SK-N-MC (cell line): ENCODE results near the gene SMAD3.
A peak's percentile ranks its signal among the peaks of the same experiment; 100 is the strongest.

Experiments
- DNase-seq: peaks from one replicate; pipeline ENCODE4 v3.0.0-alpha.2; 2011; ENCODE audit warnings: low read depth, low spot score
- H3K27ac ChIP-seq: fragments of 200-600 bp; sonication (generic); 2 replicates; pipeline ENCODE4 v1.5.1; 2016; ENCODE audit warnings: mixed run types
- H3K36me3 ChIP-seq: fragments of 200-600 bp; sonication (generic); 2 replicates; pipeline ENCODE4 v1.6.1; 2017; ENCODE audit warnings: antibody characterized with exemption, low read length, mixed read lengths; ENCODE audit not compliant: insufficient read depth
- H3K4me3 ChIP-seq: fragments of 200-600 bp; sonication (generic); 2 replicates; pipeline ENCODE4 v1.5.1; 2016
- H3K9ac ChIP-seq: fragments of 200-600 bp; sonication (generic); 2 replicates; pipeline ENCODE4 v1.8.0; 2017; ENCODE audit warnings: mixed run types, mixed read lengths; ENCODE audit not compliant: insufficient read length
- H3K9me3 ChIP-seq: fragments of 200-600 bp; sonication (generic); 2 replicates; pipeline ENCODE4 v1.6.1; 2017; ENCODE audit warnings: low read depth, mild to moderate bottlenecking, antibody characterized with exemption, low read length, moderate library complexity, mixed read lengths
- EZH2 ChIP-seq: fragments of 200-600 bp; sonication (generic); IDR thresholded peaks from one replicate; pipeline ENCODE4 v1.6.1; 2017; ENCODE audit warnings: antibody characterized with exemption
- FOXP2 ChIP-seq: optimal IDR thresholded peaks from 2 replicates; pipeline ENCODE3; 2011; ENCODE audit warnings: mild to moderate bottlenecking, moderate library complexity; ENCODE audit not compliant: insufficient read depth; ENCODE audit errors: extremely low read length, control extremely low read depth
- POLR2AphosphoS5 ChIP-seq: IDR thresholded peaks from 2 replicates; pipeline ENCODE4 v1.6.1; 2012; ENCODE audit warnings: mild to moderate bottlenecking, low read depth, low read length, borderline replicate concordance

The SMAD3 gene

GRCh38 chr15:67033012-67033411 is 32.4 kb upstream of the SMAD3 start:
- Histone ChIP-seq H3K36me3 (no peaks in the 10 kb centered on the region), H3K9ac (no peak overlapping the region), H3K27ac (no peak overlapping the region), H3K9me3 (no peaks in the 10 kb centered on the region), H3K4me3 (no peak overlapping the region)
- no peak for TF ChIP-seq POLR2AphosphoS5
- TF ChIP-seq FOXP2 = no peak
- TF ChIP-seq EZH2 = no peak
- DNase-seq = no peak

GRCh38 chr15:67033571-67034044 is 31.8 kb upstream of the SMAD3 start:
- TF ChIP-seq EZH2 (no peak), POLR2AphosphoS5 (no peak)
- Histone ChIP-seq H3K4me3 (no peak overlapping the region), H3K36me3 (no peaks in the 10 kb centered on the region), H3K27ac (no peak overlapping the region), H3K9ac (no peak overlapping the region), H3K9me3 (no peaks in the 10 kb centered on the region)
- DNase-seq = no peak

GRCh38 chr15:67035886-67036285 is 29.5 kb upstream of the SMAD3 start:
- TF ChIP-seq POLR2AphosphoS5 = no peak
- no peak for TF ChIP-seq FOXP2
- no peak for TF ChIP-seq EZH2
- DNase-seq = no peak
- Histone ChIP-seq H3K4me3 (peak overlapping the region; percentile 47; the same call in 1 of the 2 replicates), H3K9me3 (no peaks in the 10 kb centered on the region), H3K27ac (peak overlapping the region; percentile 56; the same call in 1 of the 2 replicates), H3K9ac (no peak overlapping the region), H3K36me3 (no peaks in the 10 kb centered on the region)

- DNase-seq = no peak
- peak overlapping the region; percentile 27; the same call in 1 of the 2 replicates for H3K27ac ChIP-seq
- TF ChIP-seq FOXP2 (no peak), POLR2AphosphoS5 (no peak), EZH2 (no peak)
These were observed 28.4 kb upstream of the SMAD3 start for GRCh38 chr15:67036775-67037555.

GRCh38 chr15:67037694-67038093 is 27.7 kb upstream of the SMAD3 start:
- Histone ChIP-seq H3K27ac (peak overlapping the region; percentile 27; the same call in 1 of the 2 replicates), H3K4me3 (no peak overlapping the region), H3K9ac (no peak overlapping the region), H3K36me3 (no peaks in the 10 kb centered on the region), H3K9me3 (no peaks in the 10 kb centered on the region)
- no peak for DNase-seq
- no peak for TF ChIP-seq POLR2AphosphoS5
- TF ChIP-seq EZH2 = no peak
- no peak for TF ChIP-seq FOXP2

More at GRCh38 chr15:67036775-67037555, 28.4 kb upstream of the SMAD3 start:
- Histone ChIP-seq H3K4me3 (no peak overlapping the region), H3K9me3 (no peaks in the 10 kb centered on the region), H3K36me3 (no peaks in the 10 kb centered on the region), H3K9ac (no peak overlapping the region)

GRCh38 chr15:67038736-67039135 is 26.7 kb upstream of the SMAD3 start:
- Histone ChIP-seq H3K9ac (no peak overlapping the region), H3K36me3 (no peaks in the 10 kb centered on the region), H3K27ac (peak overlapping the region; percentile 19; the same call in 1 of the 2 replicates), H3K9me3 (no peaks in the 10 kb centered on the region), H3K4me3 (no peak overlapping the region)
- no peak for TF ChIP-seq EZH2
- no peak for TF ChIP-seq FOXP2
- no peak for TF ChIP-seq POLR2AphosphoS5
- DNase-seq = no peak

GRCh38 chr15:67039384-67040075 is 25.9 kb upstream of the SMAD3 start:
- Histone ChIP-seq H3K4me3 (peak overlapping the region; percentile 41), H3K9me3 (no peaks in the 10 kb centered on the region), H3K36me3 (no peaks in the 10 kb centered on the region), H3K27ac (peak overlapping the region; percentile 27; the same call in 1 of the 2 replicates), H3K9ac (no peak overlapping the region)
- TF ChIP-seq EZH2 = no peak
- no peak for TF ChIP-seq FOXP2
- peak; percentile 39; the same call in 1 of the 2 replicates for TF ChIP-seq POLR2AphosphoS5
- no peak for DNase-seq

- H3K9ac ChIP-seq = no peak overlapping the region
- no peak for DNase-seq
- H3K27ac ChIP-seq = no peak overlapping the region
- H3K4me3 ChIP-seq = no peak overlapping the region
- TF ChIP-seq POLR2AphosphoS5 (no peak), FOXP2 (no peak), EZH2 (no peak)
- no peaks in the 10 kb centered on the region for H3K36me3 ChIP-seq
- H3K9me3 ChIP-seq = no peaks in the 10 kb centered on the region
These were observed 25.1 kb upstream of the SMAD3 start for GRCh38 chr15:67040277-67040676.
